ENCODE results near the gene SKIC3.
A peak's percentile ranks its signal among the peaks of the same experiment; 100 is the strongest.

Gene SKIC3

GRCh38 chr5:95554647-95555548, at the start of gene SKIC3, which contains the start of gene ARSK:
Gene SKIC3, minus strand, starts transcription at chr5:95554977. Its CDS starts 7,827 bp downstream, at chr5:95547150.
Gene ARSK, plus strand, starts transcription at chr5:95555101. Its CDS starts 178 bp downstream, at chr5:95555279.
- peak; percentile 87 for DNase-seq (ENCODE audit: low read depth)

- no peak for DNase-seq (ENCODE audit: low read depth)
Measured at GRCh38 chr5:95600557-95600956, 45.8 kb upstream of the SKIC3 start.

GRCh38 chr5:95599252-95599651, 44.5 kb upstream of the SKIC3 start:
- DNase-seq (ENCODE audit: low read depth), result no peak

- no peak for DNase-seq (ENCODE audit: low read depth)
Measured at GRCh38 chr5:95595289-95595931, 40.6 kb upstream of the SKIC3 start.

GRCh38 chr5:95591490-95591901, 36.7 kb upstream of the SKIC3 start:
- DNase-seq (ENCODE audit: low read depth), result no peak

- DNase-seq (ENCODE audit: low read depth), result no peak
Measured at GRCh38 chr5:95590880-95591279, 36.1 kb upstream of the SKIC3 start.

GRCh38 chr5:95583992-95584391, 29.2 kb upstream of the SKIC3 start:
- DNase-seq (ENCODE audit: low read depth), result no peak

GRCh38 chr5:95581576-95581975, 26.8 kb upstream of the SKIC3 start:
- DNase-seq (ENCODE audit: low read depth), result no peak

GRCh38 chr5:95572016-95572415, 17.2 kb upstream of the SKIC3 start:
- DNase-seq (ENCODE audit: low read depth), result no peak

GRCh38 chr5:95565280-95565920, 10.6 kb upstream of the SKIC3 start:
- DNase-seq (ENCODE audit: low read depth), result no peak

- DNase-seq (ENCODE audit: low read depth), result no peak
Measured at GRCh38 chr5:95564450-95564849, 9.7 kb upstream of the SKIC3 start.

- DNase-seq (ENCODE audit: low read depth), result no peak
Measured at GRCh38 chr5:95563367-95563766, 8.6 kb upstream of the SKIC3 start.

- DNase-seq (ENCODE audit: low read depth), result no peak
Measured at GRCh38 chr5:95562282-95562681, 7.5 kb upstream of the SKIC3 start.

GRCh38 chr5:95557841-95558240, 3.1 kb upstream of the SKIC3 start:
- no peak for DNase-seq (ENCODE audit: low read depth)

GRCh38 chr5:95555553-95555952, 776 bp upstream of the SKIC3 start:
- DNase-seq (ENCODE audit: low read depth), result no peak

GRCh38 chr5:95554331-95554646, 488 bp downstream of the SKIC3 start:
- DNase-seq (ENCODE audit: low read depth), result no peak

GRCh38 chr5:95549030-95549429, 5.7 kb downstream of the SKIC3 start:
- no peak for DNase-seq (ENCODE audit: low read depth)

- no peak for DNase-seq (ENCODE audit: low read depth)
Measured at GRCh38 chr5:95543017-95543705, 11.6 kb downstream of the SKIC3 start.

GRCh38 chr5:95537501-95537900, 17.3 kb downstream of the SKIC3 start:
- no peak for DNase-seq (ENCODE audit: low read depth)

- DNase-seq (ENCODE audit: low read depth), result no peak
Measured at GRCh38 chr5:95533761-95534160, 21.0 kb downstream of the SKIC3 start.

- DNase-seq (ENCODE audit: low read depth), result no peak
Measured at GRCh38 chr5:95533106-95533505, 21.7 kb downstream of the SKIC3 start.

GRCh38 chr5:95532415-95532814, 22.4 kb downstream of the SKIC3 start:
- DNase-seq (ENCODE audit: low read depth), result no peak
